HepG2 (cell line): Measurements from ENCODE around the gene C11orf54. TPM values are rescaled to one million over a fixed set of nuclear protein-coding genes. Genes with fewer than 3 reads are reported as not detected.
A peak's percentile ranks its signal among the peaks of the same experiment; 100 is the strongest.

Experiments
- NFIC ChIP-seq: IDR thresholded peaks from 2 replicates; pipeline ENCODE4 v1.6.1; 2012; ENCODE audit warnings: mild to moderate bottlenecking, low read length, inconsistent platforms
- PITX1 ChIP-seq: sonication (generic); formaldehyde crosslinking; IDR thresholded peaks from 2 replicates; pipeline ENCODE4 v1.5.1; 2020; ENCODE audit warnings: mild to moderate bottlenecking, missing genetic modification reagents
- U2AF2 ChIP-seq: fragments of 200-400 bp; formaldehyde crosslinking; IDR thresholded peaks from 2 replicates; pipeline ENCODE4 v1.6.1; 2017; ENCODE audit warnings: low read depth, mild to moderate bottlenecking, low read length
- ZC3H4 ChIP-seq: sonication (generic); formaldehyde crosslinking; IDR thresholded peaks from 2 replicates; pipeline ENCODE4 v1.4.0; 2020; ENCODE audit warnings: missing genetic modification reagents, borderline replicate concordance
- ZNF652 ChIP-seq: IDR thresholded peaks from 2 replicates; pipeline ENCODE4 v1.6.1; 2016; ENCODE audit warnings: low read depth, borderline replicate concordance
- ZNF781 ChIP-seq: sonication (generic); formaldehyde crosslinking; IDR thresholded peaks from 2 replicates; pipeline ENCODE4 v1.5.1; 2020; ENCODE audit warnings: borderline replicate concordance, mild to moderate bottlenecking, missing genetic modification reagents; ENCODE audit errors: not compliant biosample characterization
- polyA plus RNA-seq, 8 experiments: library from polyadenylated mRNA; depleted of rRNA in 3 of 8; stranded (reverse) in 7 of 8; unstranded in 1 of 8; fragments of >200 nt; fragmentation: Illumina TruSeq in 4 of 8; extraction: Trizol in 4 of 8; gene quantifications; 2 replicates each; pipeline versions ENCODE4 v1.2.1 to v1.2.3, GENCODE V29; 2011 to 2016; ENCODE audit warnings: low read depth in 4 of 8, missing spikeins in 1 of 8, mixed read lengths in 1 of 8; ENCODE audit not compliant: insufficient read depth in 1 of 8
- total RNA-seq, 5 experiments: library from RNA; depleted of rRNA; stranded (reverse); fragments of >200 nt; fragmentation: Illumina TruSeq; extraction: Trizol; gene quantifications; 2 replicates each; pipeline ENCODE4 v1.2.3, GENCODE V29; 2016; ENCODE audit warnings: low read depth in 1 of 5
- TF ChIP-seq, protein P1 (sequence below): sonication (generic); formaldehyde crosslinking; IDR thresholded peaks from 2 replicates; pipeline ENCODE4 v1.4.0; 2020; ENCODE audit warnings: missing genetic modification reagents
- TF ChIP-seq, protein P2 (sequence below): IDR thresholded peaks from 2 replicates; pipeline ENCODE4 v1.6.1; 2016; ENCODE audit warnings: low read depth, missing genetic modification reagents, missing compliant biosample characterization
- TF ChIP-seq, protein P3 (sequence below): sonication (generic); formaldehyde crosslinking; IDR thresholded peaks from 2 replicates; pipeline ENCODE4 v1.5.0; 2020; ENCODE audit warnings: missing genetic modification reagents

The C11orf54 gene
- total and polyA plus RNA-seq, 2 of the 13 experiments (the other 11 are each of a cell fraction or from before 2014, with no cell fraction given) = 42.7 to 50.1 TPM

DNA sequence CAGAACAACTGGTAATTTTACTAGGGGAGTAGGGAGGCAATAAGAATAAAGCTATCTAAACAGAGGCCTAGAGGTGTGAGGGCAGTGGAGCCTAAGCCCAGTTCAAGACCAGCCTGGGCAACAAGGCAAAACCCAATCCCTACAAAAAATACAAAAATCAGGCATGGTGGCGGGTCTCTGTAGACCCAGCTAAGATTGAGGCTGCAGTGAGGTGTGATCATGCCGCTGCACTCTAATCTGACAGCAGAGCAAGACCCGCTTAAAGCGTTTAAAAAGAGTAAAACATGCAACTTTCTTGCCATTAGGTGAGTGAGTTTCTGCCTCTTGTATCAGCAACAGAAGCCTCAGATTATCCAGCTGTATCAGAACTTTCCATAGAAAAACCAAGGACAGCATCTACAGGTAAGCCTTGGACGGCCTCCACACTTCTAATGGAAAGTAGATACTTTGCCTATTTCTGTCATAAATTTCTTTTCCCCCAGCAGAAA lies 12.3 kb upstream of the C11orf54 start (continued):
- peak; percentile 38 for TF ChIP-seq ZNF781 (CRISPR knock-in tag)
- TF ChIP-seq NFIC = peak; percentile 22; the same call in 1 of the 2 replicates
- TF ChIP-seq ZNF652 (CRISPR knock-in tag) = no peak
- TF ChIP-seq, protein P1, sequence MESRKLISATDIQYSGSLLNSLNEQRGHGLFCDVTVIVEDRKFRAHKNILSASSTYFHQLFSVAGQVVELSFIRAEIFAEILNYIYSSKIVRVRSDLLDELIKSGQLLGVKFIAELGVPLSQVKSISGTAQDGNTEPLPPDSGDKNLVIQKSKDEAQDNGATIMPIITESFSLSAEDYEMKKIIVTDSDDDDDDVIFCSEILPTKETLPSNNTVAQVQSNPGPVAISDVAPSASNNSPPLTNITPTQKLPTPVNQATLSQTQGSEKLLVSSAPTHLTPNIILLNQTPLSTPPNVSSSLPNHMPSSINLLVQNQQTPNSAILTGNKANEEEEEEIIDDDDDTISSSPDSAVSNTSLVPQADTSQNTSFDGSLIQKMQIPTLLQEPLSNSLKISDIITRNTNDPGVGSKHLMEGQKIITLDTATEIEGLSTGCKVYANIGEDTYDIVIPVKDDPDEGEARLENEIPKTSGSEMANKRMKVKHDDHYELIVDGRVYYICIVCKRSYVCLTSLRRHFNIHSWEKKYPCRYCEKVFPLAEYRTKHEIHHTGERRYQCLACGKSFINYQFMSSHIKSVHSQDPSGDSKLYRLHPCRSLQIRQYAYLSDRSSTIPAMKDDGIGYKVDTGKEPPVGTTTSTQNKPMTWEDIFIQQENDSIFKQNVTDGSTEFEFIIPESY (CRISPR knock-in tag) = peak; percentile 81
- TF ChIP-seq PITX1 (CRISPR knock-in tag) = 0 out of 2 replicates have a peak, but pooled peaks have one; percentile 31
- peak; percentile 82; the same call in 1 of the 2 replicates for TF ChIP-seq ZC3H4 (CRISPR knock-in tag)
- TF ChIP-seq, protein P2, sequence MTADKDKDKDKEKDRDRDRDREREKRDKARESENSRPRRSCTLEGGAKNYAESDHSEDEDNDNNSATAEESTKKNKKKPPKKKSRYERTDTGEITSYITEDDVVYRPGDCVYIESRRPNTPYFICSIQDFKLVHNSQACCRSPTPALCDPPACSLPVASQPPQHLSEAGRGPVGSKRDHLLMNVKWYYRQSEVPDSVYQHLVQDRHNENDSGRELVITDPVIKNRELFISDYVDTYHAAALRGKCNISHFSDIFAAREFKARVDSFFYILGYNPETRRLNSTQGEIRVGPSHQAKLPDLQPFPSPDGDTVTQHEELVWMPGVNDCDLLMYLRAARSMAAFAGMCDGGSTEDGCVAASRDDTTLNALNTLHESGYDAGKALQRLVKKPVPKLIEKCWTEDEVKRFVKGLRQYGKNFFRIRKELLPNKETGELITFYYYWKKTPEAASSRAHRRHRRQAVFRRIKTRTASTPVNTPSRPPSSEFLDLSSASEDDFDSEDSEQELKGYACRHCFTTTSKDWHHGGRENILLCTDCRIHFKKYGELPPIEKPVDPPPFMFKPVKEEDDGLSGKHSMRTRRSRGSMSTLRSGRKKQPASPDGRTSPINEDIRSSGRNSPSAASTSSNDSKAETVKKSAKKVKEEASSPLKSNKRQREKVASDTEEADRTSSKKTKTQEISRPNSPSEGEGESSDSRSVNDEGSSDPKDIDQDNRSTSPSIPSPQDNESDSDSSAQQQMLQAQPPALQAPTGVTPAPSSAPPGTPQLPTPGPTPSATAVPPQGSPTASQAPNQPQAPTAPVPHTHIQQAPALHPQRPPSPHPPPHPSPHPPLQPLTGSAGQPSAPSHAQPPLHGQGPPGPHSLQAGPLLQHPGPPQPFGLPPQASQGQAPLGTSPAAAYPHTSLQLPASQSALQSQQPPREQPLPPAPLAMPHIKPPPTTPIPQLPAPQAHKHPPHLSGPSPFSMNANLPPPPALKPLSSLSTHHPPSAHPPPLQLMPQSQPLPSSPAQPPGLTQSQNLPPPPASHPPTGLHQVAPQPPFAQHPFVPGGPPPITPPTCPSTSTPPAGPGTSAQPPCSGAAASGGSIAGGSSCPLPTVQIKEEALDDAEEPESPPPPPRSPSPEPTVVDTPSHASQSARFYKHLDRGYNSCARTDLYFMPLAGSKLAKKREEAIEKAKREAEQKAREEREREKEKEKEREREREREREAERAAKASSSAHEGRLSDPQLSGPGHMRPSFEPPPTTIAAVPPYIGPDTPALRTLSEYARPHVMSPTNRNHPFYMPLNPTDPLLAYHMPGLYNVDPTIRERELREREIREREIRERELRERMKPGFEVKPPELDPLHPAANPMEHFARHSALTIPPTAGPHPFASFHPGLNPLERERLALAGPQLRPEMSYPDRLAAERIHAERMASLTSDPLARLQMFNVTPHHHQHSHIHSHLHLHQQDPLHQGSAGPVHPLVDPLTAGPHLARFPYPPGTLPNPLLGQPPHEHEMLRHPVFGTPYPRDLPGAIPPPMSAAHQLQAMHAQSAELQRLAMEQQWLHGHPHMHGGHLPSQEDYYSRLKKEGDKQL (CRISPR knock-in tag) = no peak
- TF ChIP-seq, protein P3, sequence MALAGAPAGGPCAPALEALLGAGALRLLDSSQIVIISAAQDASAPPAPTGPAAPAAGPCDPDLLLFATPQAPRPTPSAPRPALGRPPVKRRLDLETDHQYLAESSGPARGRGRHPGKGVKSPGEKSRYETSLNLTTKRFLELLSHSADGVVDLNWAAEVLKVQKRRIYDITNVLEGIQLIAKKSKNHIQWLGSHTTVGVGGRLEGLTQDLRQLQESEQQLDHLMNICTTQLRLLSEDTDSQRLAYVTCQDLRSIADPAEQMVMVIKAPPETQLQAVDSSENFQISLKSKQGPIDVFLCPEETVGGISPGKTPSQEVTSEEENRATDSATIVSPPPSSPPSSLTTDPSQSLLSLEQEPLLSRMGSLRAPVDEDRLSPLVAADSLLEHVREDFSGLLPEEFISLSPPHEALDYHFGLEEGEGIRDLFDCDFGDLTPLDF (CRISPR knock-in tag) = no peak
- TF ChIP-seq U2AF2 = 0 out of 2 replicates have a peak, but pooled peaks have one; percentile 11
- TF ChIP-seq, all 625 proteins: peak for 19
